ENCODE results near the gene NCK1.
"Not testable (repeated sequence)": the region's sequence is repeated elsewhere in the genome, so short reads cannot be mapped to it uniquely, and the experiment has no call there.

The NCK1 gene

GRCh38 chr3:136839556-136839931, 22.5 kb upstream of the NCK1 start:
- TF ChIP-seq POLR2A (IDR thresholded peaks at IDR 0.05; ENCODE audit: low read length) (no peak), GATA1 (IDR thresholded peaks at IDR 0.05; ENCODE audit: low read depth, low read length) (no peak)
- no peak for DNase-seq

- no peak for TF ChIP-seq POLR2A (IDR thresholded peaks at IDR 0.05; ENCODE audit: low read length)
- DNase-seq: peak; percentile 9 to 47
Observed at GRCh38 chr3:136840252-136840651, 21.8 kb upstream of the NCK1 start.

- TF ChIP-seq POLR2A (IDR thresholded peaks at IDR 0.05; ENCODE audit: low read length) (no peak), GATA1 (IDR thresholded peaks at IDR 0.05; ENCODE audit: low read depth, low read length) (no peak)
- no peak for DNase-seq
Observed at GRCh38 chr3:136842294-136842693, 19.7 kb upstream of the NCK1 start.

DNA sequence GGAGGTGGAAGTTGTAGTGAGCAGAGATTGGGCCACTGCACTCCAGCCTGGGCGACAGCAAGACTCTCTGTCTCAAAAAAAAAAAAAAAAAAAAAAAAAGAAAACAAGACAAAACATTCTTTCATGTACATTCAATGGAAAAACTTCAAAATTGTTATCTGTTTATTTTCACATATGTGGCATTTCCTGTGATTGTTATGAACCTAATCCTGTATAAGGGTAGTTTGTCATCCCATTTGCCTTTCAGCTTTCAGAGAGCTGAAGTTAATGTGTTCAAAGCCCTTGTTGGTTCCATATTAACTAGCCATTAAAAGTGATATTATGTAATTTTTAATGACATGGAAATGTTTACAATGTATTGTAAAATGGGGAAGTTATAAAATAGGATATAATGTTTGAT, 17.3 kb upstream of the NCK1 start:
- DNase-seq: no peak
- TF ChIP-seq POLR2A (IDR thresholded peaks at IDR 0.05; ENCODE audit: low read length): no peak
- no peak for TF ChIP-seq GATA1 (IDR thresholded peaks at IDR 0.05; ENCODE audit: low read depth, low read length)

DNA sequence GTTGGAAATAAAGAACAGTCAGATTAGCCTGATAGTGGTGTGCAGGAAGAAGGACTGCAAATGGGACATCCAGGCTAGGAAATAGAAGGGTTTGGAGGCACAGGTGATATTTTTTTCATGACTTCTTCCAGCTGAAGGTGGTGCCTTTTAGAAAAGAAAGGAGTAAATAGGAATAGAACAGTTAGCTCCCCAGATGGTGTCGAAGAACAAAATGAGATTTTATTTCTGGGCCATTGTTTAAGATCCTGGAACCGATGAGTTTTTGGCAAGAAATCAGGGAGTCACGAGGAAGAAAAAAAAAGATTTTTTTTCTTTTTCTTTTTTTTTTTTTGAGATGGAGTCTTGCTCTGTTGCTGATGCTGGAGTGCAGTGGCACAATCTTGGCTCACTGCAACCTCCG, 9.8 kb upstream of the NCK1 start:
- no peak for DNase-seq
- no peak for TF ChIP-seq GATA1 (IDR thresholded peaks at IDR 0.05; ENCODE audit: low read depth, low read length)
- TF ChIP-seq POLR2A (IDR thresholded peaks at IDR 0.05; ENCODE audit: low read length): no peak

- TF ChIP-seq GATA1 (IDR thresholded peaks at IDR 0.05; ENCODE audit: low read depth, low read length): no peak
- no peak for TF ChIP-seq POLR2A (IDR thresholded peaks at IDR 0.05; ENCODE audit: low read length)
- DNase-seq: no peak
Observed at GRCh38 chr3:136856665-136857064, 5.3 kb upstream of the NCK1 start.

DNA sequence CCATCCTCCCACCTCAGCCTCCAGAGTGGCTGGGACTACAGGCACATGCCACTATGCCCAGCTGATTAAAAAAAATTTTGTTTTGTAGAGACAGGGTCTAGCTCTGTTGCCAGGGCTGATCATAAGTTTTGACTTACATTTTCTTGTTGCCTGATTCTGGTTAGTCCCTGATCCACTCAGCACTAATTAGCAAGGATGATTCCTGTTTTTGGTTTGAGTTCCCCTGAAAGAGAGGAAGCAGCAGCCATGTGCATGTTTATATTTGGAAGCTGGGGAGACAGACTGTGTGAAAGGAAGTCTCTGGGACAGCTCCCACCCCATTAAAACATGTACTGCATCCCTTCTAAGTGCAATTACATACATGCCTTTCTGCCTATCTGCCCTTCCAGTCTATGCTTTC, 3.6 kb upstream of the NCK1 start:
- TF ChIP-seq POLR2A (IDR thresholded peaks at IDR 0.05; ENCODE audit: low read length) (no peak), GATA1 (IDR thresholded peaks at IDR 0.05; ENCODE audit: low read depth, low read length) (no peak)
- DNase-seq: no peak

GRCh38 chr3:136860541-136860940, 1.5 kb upstream of the NCK1 start:
- TF ChIP-seq POLR2A (IDR thresholded peaks at IDR 0.05; ENCODE audit: low read length) (no peak), GATA1 (IDR thresholded peaks at IDR 0.05; ENCODE audit: low read depth, low read length) (no peak)
- no peak for DNase-seq

DNA sequence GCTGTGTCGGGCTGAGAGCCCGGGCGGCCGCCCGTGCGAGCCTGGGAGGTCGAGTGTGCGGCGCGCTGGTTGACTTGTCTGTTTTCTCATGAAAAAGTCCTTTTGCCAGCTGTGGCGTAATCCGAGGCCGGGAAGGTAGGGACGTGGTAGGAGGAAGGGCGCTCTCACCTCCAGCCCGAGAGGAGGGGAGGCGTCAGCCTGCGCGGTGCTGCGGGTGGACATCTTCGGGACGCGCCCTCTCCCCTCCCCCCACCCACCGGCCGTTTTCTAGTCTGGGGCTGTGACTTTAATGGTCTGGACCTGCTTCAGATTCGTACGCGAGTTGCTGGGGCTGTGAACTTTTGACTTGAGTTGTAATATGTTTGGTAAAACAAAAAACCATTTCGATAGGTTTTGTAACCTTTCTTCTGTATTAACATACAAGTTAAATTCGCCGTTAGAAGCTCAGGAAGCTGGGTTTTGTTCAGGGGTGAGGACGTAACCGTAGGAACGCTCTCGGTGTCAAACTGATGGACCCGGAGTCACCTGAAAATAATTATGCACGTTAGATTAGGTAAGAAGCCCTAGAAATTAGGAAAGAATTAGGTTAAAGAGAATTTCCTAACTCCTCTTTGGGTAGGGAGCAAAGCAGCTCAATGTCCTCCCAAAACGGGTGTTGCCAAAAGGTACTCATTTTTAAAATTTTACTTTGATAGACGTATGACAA, 762 bp downstream of the NCK1 start:
- peak; percentile 76 to 84 for DNase-seq
- TF ChIP-seq POLR2A (IDR thresholded peaks at IDR 0.05; ENCODE audit: low read length) (no peak), GATA1 (IDR thresholded peaks at IDR 0.05; ENCODE audit: low read depth, low read length) (no peak)

- no peak for DNase-seq
- TF ChIP-seq POLR2A (IDR thresholded peaks at IDR 0.05; ENCODE audit: low read length): no peak
- no peak for TF ChIP-seq GATA1 (IDR thresholded peaks at IDR 0.05; ENCODE audit: low read depth, low read length)
Observed at GRCh38 chr3:136869282-136869681, 7.3 kb downstream of the NCK1 start.

DNA sequence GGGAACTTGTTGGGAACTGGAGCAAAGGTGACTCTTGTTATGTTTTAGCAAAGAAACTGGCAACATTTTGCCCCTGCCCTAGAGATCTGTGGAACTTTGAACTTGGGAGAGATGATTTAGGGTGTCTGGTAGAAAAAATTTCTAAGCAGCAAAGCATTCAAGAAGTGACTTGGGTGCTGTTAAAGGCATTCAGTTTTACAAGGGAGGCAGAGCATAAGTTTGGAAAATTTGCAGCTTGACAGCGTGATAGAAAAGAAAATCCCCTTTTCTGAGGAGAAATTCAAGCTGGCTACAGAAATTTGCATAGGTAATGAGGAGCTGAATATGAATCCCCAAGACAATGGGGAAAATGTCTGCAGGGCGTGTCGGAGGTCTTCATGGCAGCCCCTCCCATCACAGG, 10.2 kb downstream of the NCK1 start:
- not testable (repeated sequence) for DNase-seq

DNA sequence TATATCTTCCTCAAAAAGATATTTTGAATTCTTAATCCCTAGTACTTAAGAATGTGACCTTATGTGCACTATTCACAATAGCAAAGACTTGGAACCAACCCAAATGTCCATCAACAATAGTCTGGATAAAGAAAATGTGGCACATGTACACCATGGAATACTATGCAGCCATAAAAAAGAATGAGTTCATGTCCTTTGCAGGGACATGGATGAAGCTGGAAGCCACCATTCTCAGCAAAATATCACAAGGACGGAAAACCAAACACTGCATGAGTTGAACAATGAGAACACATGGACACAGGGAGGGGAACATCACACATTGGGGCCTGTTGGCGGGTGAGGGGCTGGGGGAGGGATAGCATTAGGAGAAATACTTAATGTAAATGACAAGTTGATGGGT, 17.5 kb downstream of the NCK1 start:
- DNase-seq: not testable (repeated sequence)

DNA sequence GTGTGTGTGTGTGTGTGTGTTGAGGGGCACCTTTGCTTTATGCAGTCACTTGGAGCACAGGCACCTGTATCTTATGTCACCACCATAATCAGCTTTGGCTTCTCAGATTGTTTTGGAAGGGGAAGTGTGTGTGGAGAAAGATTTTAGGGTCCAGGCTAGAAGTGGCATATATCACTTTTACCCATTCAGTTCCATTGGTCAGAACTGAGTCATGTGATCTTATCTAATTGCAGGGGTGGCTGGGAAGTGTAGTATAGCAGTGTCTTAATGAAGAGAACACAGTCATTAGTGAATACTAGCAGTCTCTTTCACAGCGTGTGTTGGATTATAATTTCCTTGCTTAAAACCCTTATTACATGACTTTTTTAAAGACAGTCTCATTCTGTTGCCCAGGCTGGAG, 20.6 kb downstream of the NCK1 start:
- TF ChIP-seq GATA1 (IDR thresholded peaks at IDR 0.05; ENCODE audit: low read depth, low read length): no peak
- peak; percentile 22 to 26 for DNase-seq

- no peak for DNase-seq
- TF ChIP-seq POLR2A (IDR thresholded peaks at IDR 0.05; ENCODE audit: low read length) (no peak), GATA1 (IDR thresholded peaks at IDR 0.05; ENCODE audit: low read depth, low read length) (no peak)
Observed at GRCh38 chr3:136883967-136884720, 22.1 kb downstream of the NCK1 start.

GRCh38 chr3:136885357-136886213, 23.6 kb downstream of the NCK1 start:
- no peak for DNase-seq
- TF ChIP-seq POLR2A (IDR thresholded peaks at IDR 0.05; ENCODE audit: low read length) (no peak), GATA1 (IDR thresholded peaks at IDR 0.05; ENCODE audit: low read depth, low read length) (no peak)

Data from erythroblast (primary cell).